Prostate gland (tissue), 2 donors: ENCODE data around the gene RPS27L.

ENCODE experiments used
- POLR2AphosphoS5 ChIP-seq: sonication (generic); formaldehyde crosslinking; IDR thresholded peaks from one replicate; pipeline ENCODE4 v1.6.1; 2017; ENCODE audit warnings: antibody characterized with exemption
- TF ChIP-seq, protein P1 (sequence below), 4 experiments: fragments of 200-600 bp in 2 of 4; fragments of 450-650 bp in 2 of 4; sonication (generic) in 2 of 4; IDR thresholded peaks; 1 replicate in 3 of 4; 2 replicates in 1 of 4; pipeline ENCODE4 v1.5.1; 2016 to 2019; ENCODE audit warnings: antibody characterized with exemption in 4 of 4, mild to moderate bottlenecking in 2 of 4, moderate library complexity in 2 of 4

GRCh38 chr15:63180746-63181145 is 23.5 kb upstream of the RPS27L start:
- TF ChIP-seq, protein P1, sequence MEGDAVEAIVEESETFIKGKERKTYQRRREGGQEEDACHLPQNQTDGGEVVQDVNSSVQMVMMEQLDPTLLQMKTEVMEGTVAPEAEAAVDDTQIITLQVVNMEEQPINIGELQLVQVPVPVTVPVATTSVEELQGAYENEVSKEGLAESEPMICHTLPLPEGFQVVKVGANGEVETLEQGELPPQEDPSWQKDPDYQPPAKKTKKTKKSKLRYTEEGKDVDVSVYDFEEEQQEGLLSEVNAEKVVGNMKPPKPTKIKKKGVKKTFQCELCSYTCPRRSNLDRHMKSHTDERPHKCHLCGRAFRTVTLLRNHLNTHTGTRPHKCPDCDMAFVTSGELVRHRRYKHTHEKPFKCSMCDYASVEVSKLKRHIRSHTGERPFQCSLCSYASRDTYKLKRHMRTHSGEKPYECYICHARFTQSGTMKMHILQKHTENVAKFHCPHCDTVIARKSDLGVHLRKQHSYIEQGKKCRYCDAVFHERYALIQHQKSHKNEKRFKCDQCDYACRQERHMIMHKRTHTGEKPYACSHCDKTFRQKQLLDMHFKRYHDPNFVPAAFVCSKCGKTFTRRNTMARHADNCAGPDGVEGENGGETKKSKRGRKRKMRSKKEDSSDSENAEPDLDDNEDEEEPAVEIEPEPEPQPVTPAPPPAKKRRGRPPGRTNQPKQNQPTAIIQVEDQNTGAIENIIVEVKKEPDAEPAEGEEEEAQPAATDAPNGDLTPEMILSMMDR (IDR thresholded peaks at IDR 0.05), result no peak
- no peak for TF ChIP-seq POLR2AphosphoS5
